Measurements from ENCODE around the gene NRXN3. TPM values are rescaled to one million over a fixed set of nuclear protein-coding genes. Genes with fewer than 3 reads are reported as not detected.

Gene NRXN3
- total and polyA plus RNA-seq, 2 of the 13 experiments (the other 11 are each of a cell fraction or from before 2014, with no cell fraction given): 0.03 TPM; not detected in 1

- TF ChIP-seq, protein P1, sequence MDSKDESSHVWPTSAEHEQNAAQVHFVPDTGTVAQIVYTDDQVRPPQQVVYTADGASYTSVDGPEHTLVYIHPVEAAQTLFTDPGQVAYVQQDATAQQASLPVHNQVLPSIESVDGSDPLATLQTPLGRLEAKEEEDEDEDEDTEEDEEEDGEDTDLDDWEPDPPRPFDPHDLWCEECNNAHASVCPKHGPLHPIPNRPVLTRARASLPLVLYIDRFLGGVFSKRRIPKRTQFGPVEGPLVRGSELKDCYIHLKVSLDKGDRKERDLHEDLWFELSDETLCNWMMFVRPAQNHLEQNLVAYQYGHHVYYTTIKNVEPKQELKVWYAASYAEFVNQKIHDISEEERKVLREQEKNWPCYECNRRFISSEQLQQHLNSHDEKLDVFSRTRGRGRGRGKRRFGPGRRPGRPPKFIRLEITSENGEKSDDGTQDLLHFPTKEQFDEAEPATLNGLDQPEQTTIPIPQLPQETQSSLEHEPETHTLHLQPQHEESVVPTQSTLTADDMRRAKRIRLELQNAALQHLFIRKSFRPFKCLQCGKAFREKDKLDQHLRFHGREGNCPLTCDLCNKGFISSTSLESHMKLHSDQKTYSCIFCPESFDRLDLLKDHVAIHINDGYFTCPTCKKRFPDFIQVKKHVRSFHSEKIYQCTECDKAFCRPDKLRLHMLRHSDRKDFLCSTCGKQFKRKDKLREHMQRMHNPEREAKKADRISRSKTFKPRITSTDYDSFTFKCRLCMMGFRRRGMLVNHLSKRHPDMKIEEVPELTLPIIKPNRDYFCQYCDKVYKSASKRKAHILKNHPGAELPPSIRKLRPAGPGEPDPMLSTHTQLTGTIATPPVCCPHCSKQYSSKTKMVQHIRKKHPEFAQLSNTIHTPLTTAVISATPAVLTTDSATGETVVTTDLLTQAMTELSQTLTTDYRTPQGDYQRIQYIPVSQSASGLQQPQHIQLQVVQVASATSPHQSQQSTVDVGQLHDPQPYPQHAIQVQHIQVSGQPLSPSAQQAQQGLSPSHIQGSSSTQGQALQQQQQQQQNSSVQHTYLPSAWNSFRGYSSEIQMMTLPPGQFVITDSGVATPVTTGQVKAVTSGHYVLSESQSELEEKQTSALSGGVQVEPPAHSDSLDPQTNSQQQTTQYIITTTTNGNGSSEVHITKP (CRISPR knock-in tag; IDR thresholded peaks at IDR 0.05; ENCODE audit: low read depth): no peak
- no peak for TF ChIP-seq HNRNPH1 (optimal IDR thresholded peaks at IDR 0.05; ENCODE audit: low read depth, low read length)
Observed at GRCh38 chr14:78220273-78220672, 50.1 kb downstream of the NRXN3 start (continued).

GRCh38 chr14:78222746-78223145 is 52.6 kb downstream of the NRXN3 start:
- Histone ChIP-seq H3K4me1 (ENCODE audit: insufficient read depth, low read length) (no peaks in the 10 kb centered on the region), H3K79me2 (ENCODE audit: insufficient read depth, low read length) (no peaks in the 10 kb centered on the region), H2AFZ (ENCODE audit: low read length) (no peak overlapping the region), H3K27ac (ENCODE audit: extremely low read length, insufficient read depth, low read length) (no peak overlapping the region), H3K4me3 (replicated peaks in 1 of 3; ENCODE audit: insufficient read depth in 1 of 3, low read depth in 2 of 3, low read length in 3 of 3) (no peak overlapping the region), H4K20me1 (ENCODE audit: insufficient read depth, low read length) (no peaks in the 10 kb centered on the region), H3K36me3 (replicated peaks in 1 of 2; ENCODE audit: control insufficient read depth in 1 of 2, insufficient read depth in 2 of 2, low read length in 2 of 2) (no peaks in the 10 kb centered on the region), H3K4me2 (ENCODE audit: low read depth, low read length) (no peak overlapping the region), H3K9ac (ENCODE audit: insufficient read depth, low read depth, low read length) (no peak overlapping the region), H3K9me3 (ENCODE audit: low read length) (no peaks in the 10 kb centered on the region), H3K27me3 (ENCODE audit: control insufficient read depth in 1 of 2, insufficient read depth in 2 of 2, low read length in 2 of 2) (no peaks in the 10 kb centered on the region)
- FAIRE-seq (no peak), ATAC-seq (no peak), DNase-seq (ENCODE audit: low spot score) (no peak)
- CTCF ChIA-PET (ENCODE audit: low intra/inter-chr PET ratio, low total read pairs): no interaction called here
- intact Hi-C loops (cut with micrococcal nuclease; ENCODE audit: unreplicated experiment) (no loop called here), in situ Hi-C loops (cut with HindIII; ENCODE audit: extremely low pct_ligation_motif_present, low pct_unique_long_range_greater_than_20kb) (no loop called here)
- BruUV-seq (replicated peaks): no TSS peak
- POLR2A ChIA-PET: no interaction called here
- TF ChIP-seq MEF2D (CRISPR knock-in tag; IDR thresholded peaks at IDR 0.05): no peak
- TF ChIP-seq, protein P2, sequence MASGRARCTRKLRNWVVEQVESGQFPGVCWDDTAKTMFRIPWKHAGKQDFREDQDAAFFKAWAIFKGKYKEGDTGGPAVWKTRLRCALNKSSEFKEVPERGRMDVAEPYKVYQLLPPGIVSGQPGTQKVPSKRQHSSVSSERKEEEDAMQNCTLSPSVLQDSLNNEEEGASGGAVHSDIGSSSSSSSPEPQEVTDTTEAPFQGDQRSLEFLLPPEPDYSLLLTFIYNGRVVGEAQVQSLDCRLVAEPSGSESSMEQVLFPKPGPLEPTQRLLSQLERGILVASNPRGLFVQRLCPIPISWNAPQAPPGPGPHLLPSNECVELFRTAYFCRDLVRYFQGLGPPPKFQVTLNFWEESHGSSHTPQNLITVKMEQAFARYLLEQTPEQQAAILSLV (CRISPR knock-in tag; IDR thresholded peaks at IDR 0.05; ENCODE audit: borderline replicate concordance): no peak
- TF ChIP-seq, protein P3, sequence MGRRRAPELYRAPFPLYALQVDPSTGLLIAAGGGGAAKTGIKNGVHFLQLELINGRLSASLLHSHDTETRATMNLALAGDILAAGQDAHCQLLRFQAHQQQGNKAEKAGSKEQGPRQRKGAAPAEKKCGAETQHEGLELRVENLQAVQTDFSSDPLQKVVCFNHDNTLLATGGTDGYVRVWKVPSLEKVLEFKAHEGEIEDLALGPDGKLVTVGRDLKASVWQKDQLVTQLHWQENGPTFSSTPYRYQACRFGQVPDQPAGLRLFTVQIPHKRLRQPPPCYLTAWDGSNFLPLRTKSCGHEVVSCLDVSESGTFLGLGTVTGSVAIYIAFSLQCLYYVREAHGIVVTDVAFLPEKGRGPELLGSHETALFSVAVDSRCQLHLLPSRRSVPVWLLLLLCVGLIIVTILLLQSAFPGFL (CRISPR knock-in tag; IDR thresholded peaks at IDR 0.05): no peak
- TF ChIP-seq ZFYVE20 (CRISPR knock-in tag; IDR thresholded peaks at IDR 0.05; ENCODE audit: borderline replicate concordance, low read depth): no peak
- no peak for TF ChIP-seq IKZF1 (IDR thresholded peaks at IDR 0.05)
- no peak for TF ChIP-seq USF2 (IDR thresholded peaks at IDR 0.05; ENCODE audit: low read depth, low read length)
- TF ChIP-seq USF2 (CRISPR knock-in tag; IDR thresholded peaks at IDR 0.05; ENCODE audit: borderline replicate concordance): no peak
- TF ChIP-seq EP300 (IDR thresholded peaks at IDR 0.05; ENCODE audit: low read depth in 2 of 2, low read length in 2 of 2): no peak
- TF ChIP-seq EP300 (CRISPR knock-in tag; IDR thresholded peaks at IDR 0.05; ENCODE audit: borderline replicate concordance): no peak

Measured in HepG2 (cell line).